Activated CD8-positive, alpha-beta T cell treated with anti-CD3 and anti-CD28 coated beads for 36 hours (primary cell): ENCODE data around the gene AXDND1. TPM values are rescaled to one million over a fixed set of nuclear protein-coding genes. Genes with fewer than 3 reads are reported as not detected.
"Not testable (repeated sequence)": the region's sequence is repeated elsewhere in the genome, so short reads cannot be mapped to it uniquely, and the experiment has no call there.

Experiments
- ATAC-seq: fragments of 200-7000 bp; cut with Tn5 transposase; one replicate; pipeline ENCODE4 v1.10.0; 2021; ENCODE audit warnings: mild to moderate bottlenecking, moderate library complexity
- CTCF ChIA-PET: fragments of 350-600 bp; sonication (Branson Sonifier 250); formaldehyde crosslinking; loops from one replicate; lab custom pipeline; 2021; ENCODE audit warnings: antibody characterized with exemption; lab: Charles Lee
- POLR2A ChIA-PET: fragments of 350-600 bp; sonication (Branson Sonifier 250); formaldehyde crosslinking; loops from one replicate; lab custom pipeline; 2021; ENCODE audit warnings: antibody characterized with exemption; lab: Charles Lee
- DNase-seq: peaks from one replicate; pipeline ENCODE4 v3.0.0-alpha.2; 2020
- H3K27ac Mint-ChIP-seq: one replicate; pipeline ENCODE4 v1.8.0; 2021; ENCODE audit warnings: mild to moderate bottlenecking, mixed read lengths
- H3K27me3 Mint-ChIP-seq: one replicate; pipeline ENCODE4 v1.8.0; 2021; ENCODE audit warnings: mixed read lengths
- H3K36me3 Mint-ChIP-seq: one replicate; pipeline ENCODE4 v1.8.0; 2021; ENCODE audit warnings: low read depth, mixed read lengths
- H3K4me1 Mint-ChIP-seq: one replicate; pipeline ENCODE4 v1.8.0; 2021; ENCODE audit warnings: low read depth, mixed read lengths
- H3K4me3 Mint-ChIP-seq: one replicate; pipeline ENCODE4 v1.8.0; 2021; ENCODE audit warnings: mild to moderate bottlenecking, moderate library complexity, mixed read lengths
- H3K9me3 Mint-ChIP-seq: one replicate; pipeline ENCODE4 v1.8.0; 2021; ENCODE audit warnings: mixed read lengths
- CTCF ChIP-seq: fragments of 200-600 bp; IDR thresholded peaks from one replicate; pipeline ENCODE4 v1.8.0; 2022; ENCODE audit warnings: antibody characterized with exemption, mild to moderate bottlenecking
- intact Hi-C: fragments of 100-400 bp; cut with micrococcal nuclease; formaldehyde crosslinking; loops from one replicate; pipeline ENCODE4 v1.10.0; 2022
- total RNA-seq, 2 experiments: library from RNA; stranded (reverse); gene quantifications; one replicate each; pipeline ENCODE4 v1.2.3, GENCODE V29; 2021

The AXDND1 gene
- total RNA-seq, 2 experiments from 2014 or later: 0.27 to 1.5 TPM

- H3K27ac Mint-ChIP-seq: no peak overlapping the region
- H3K27me3 Mint-ChIP-seq: no peaks in the 10 kb centered on the region
- no peaks in the 10 kb centered on the region for H3K9me3 Mint-ChIP-seq
- TF ChIP-seq CTCF: no peak
- intact Hi-C loops: no loop called here
- ChIA-PET CTCF (no interaction called here), POLR2A (no interaction called here)
- ATAC-seq (no peak), DNase-seq (no peak)
- no peak overlapping the region for H3K4me3 Mint-ChIP-seq
- no peaks in the 10 kb centered on the region for H3K36me3 Mint-ChIP-seq
- peaks cover 4% of the 10 kb centered on the region for H3K4me1 Mint-ChIP-seq
Measured at GRCh38 chr1:179506199-179506598, 140.4 kb downstream of the AXDND1 start.

GRCh38 chr1:179509384-179509783, 143.6 kb downstream of the AXDND1 start:
- CTCF ChIA-PET: no interaction called here
- DNase-seq: no peak
- no peak for ATAC-seq

GRCh38 chr1:179510038-179510437, 144.3 kb downstream of the AXDND1 start:
- DNase-seq (no peak), ATAC-seq (no peak)
- Mint-ChIP-seq H3K4me1 (peaks cover 4% of the 10 kb centered on the region), H3K9me3 (no peaks in the 10 kb centered on the region), H3K36me3 (no peaks in the 10 kb centered on the region), H3K4me3 (no peak overlapping the region), H3K27me3 (no peaks in the 10 kb centered on the region), H3K27ac (no peak overlapping the region)
- POLR2A ChIA-PET: no interaction called here
- CTCF ChIA-PET: no interaction called here
- TF ChIP-seq CTCF: no peak
- intact Hi-C loops: no loop called here

More at GRCh38 chr1:179509384-179509783, 143.6 kb downstream of the AXDND1 start:
- POLR2A ChIA-PET: no interaction called here
- TF ChIP-seq CTCF: no peak
- Mint-ChIP-seq H3K4me3 (no peak overlapping the region), H3K36me3 (no peaks in the 10 kb centered on the region), H3K27ac (no peak overlapping the region), H3K27me3 (no peaks in the 10 kb centered on the region), H3K4me1 (peaks cover 4% of the 10 kb centered on the region), H3K9me3 (no peaks in the 10 kb centered on the region)
- intact Hi-C loops: no loop called here

GRCh38 chr1:179516976-179517705, 151.4 kb downstream of the AXDND1 start:
- ATAC-seq: no peak
- intact Hi-C loops: no loop called here
- TF ChIP-seq CTCF: no peak
- no peak overlapping the region for H3K4me3 Mint-ChIP-seq
- H3K9me3 Mint-ChIP-seq: no peaks in the 10 kb centered on the region
- ChIA-PET CTCF (no interaction called here), POLR2A (no interaction called here)
- H3K27ac Mint-ChIP-seq: no peak overlapping the region
- peaks cover 9% of the 10 kb centered on the region for H3K27me3 Mint-ChIP-seq
- DNase-seq: no peak
- H3K4me1 Mint-ChIP-seq: no peaks in the 10 kb centered on the region
- no peaks in the 10 kb centered on the region for H3K36me3 Mint-ChIP-seq

- H3K27ac Mint-ChIP-seq, H3K36me3 Mint-ChIP-seq, H3K4me1 Mint-ChIP-seq, H3K9me3 Mint-ChIP-seq, intact Hi-C loops, CTCF ChIA-PET, POLR2A ChIA-PET, DNase-seq, H3K4me3 Mint-ChIP-seq, ATAC-seq, H3K27me3 Mint-ChIP-seq: not testable (repeated sequence)
Measured at GRCh38 chr1:179518544-179518943, 152.8 kb downstream of the AXDND1 start.
